BJ (cell line): ENCODE data around the gene SORBS1. TPM values are rescaled to one million over a fixed set of nuclear protein-coding genes. Genes with fewer than 3 reads are reported as not detected.

Experiments used
- CTCF ChIA-PET: fragments of 350-600 bp; formaldehyde crosslinking; extraction: SDS; loops from one replicate; lab custom pipeline; 2021; ENCODE audit warnings: antibody characterized with exemption, inconsistent platforms; lab: Yijun Ruan, JAX
- POLR2A ChIA-PET: fragments of 300-600 bp; sonication (Branson Sonifier 250); formaldehyde crosslinking; extraction: SDS; loops from one replicate; lab custom pipeline; 2021; ENCODE audit warnings: antibody characterized with exemption; lab: Charles Lee
- DNase-seq: peaks from one replicate; pipeline ENCODE4 v3.0.0-alpha.2; 2011; ENCODE audit warnings: low read depth
- H3K27me3 ChIP-seq: 2 replicates; pipeline ENCODE4 v1.6.0; 2011; ENCODE audit warnings: low read length; ENCODE audit not compliant: control insufficient read depth, insufficient read depth
- H3K36me3 ChIP-seq: 2 replicates; pipeline ENCODE4 v1.5.1; 2011; ENCODE audit warnings: low read length; ENCODE audit not compliant: control insufficient read depth, insufficient read depth
- H3K4me3 ChIP-seq: 2 replicates; pipeline ENCODE4 v1.5.1; 2011; ENCODE audit warnings: low read depth, mild to moderate bottlenecking, control low read depth, low read length
- polyA plus RNA-seq: library from polyadenylated mRNA; depleted of rRNA; stranded (reverse); fragments of >200 nt; gene quantifications from 2 replicates; pipeline ENCODE4 v1.2.3, GENCODE V29; 2011
- TF ChIP-seq, protein P1 (sequence below): IDR thresholded peaks from 2 replicates; pipeline ENCODE4 v1.5.1; 2011; ENCODE audit warnings: low read depth, mild to moderate bottlenecking, control low read depth, inconsistent platforms, low read length, moderate library complexity; ENCODE audit not compliant: insufficient read depth

SORBS1 gene
- polyA plus RNA-seq, 1 experiment = 1.8 TPM

DNA sequence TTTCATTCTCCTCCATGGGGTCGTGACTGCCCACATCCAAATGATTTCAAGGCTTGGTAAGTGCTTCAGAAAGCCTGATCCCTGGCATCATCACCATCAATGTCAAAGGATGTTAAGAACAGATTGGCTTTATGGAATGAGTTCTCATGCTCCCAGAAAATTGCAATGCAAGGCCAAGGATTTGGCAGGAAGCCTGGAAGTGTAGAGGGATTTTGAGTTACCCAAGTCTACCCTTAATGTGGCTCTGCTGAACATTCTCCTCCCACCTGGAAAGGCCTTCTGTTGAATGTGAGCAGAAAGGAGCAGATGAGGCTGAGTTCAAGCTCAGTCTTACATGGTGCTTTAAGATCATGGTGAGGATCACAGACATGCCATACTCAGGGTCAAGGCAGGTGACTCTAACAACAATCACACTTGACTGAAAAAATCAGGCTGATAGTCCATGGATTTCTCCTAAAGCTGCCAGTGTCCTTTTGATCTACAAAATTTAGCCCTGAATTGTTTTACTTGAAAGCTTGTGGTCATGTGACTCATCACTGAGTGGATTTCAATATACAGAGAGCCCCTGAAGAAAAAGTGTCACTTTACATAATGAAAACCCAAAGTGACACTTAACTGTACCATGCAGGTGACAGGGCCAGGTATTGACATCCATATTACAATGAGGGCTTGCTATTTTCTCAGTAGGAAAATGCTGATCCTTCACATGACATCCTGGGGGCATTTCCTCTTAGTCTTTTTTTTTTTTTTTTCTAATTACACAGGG, 159.3 kb downstream of the SORBS1 start:
- Histone ChIP-seq H3K36me3 (no peaks in the 10 kb centered on the region), H3K27me3 (no peaks in the 10 kb centered on the region), H3K4me3 (no peak overlapping the region)
- no peak for DNase-seq
- TF ChIP-seq, protein P1, sequence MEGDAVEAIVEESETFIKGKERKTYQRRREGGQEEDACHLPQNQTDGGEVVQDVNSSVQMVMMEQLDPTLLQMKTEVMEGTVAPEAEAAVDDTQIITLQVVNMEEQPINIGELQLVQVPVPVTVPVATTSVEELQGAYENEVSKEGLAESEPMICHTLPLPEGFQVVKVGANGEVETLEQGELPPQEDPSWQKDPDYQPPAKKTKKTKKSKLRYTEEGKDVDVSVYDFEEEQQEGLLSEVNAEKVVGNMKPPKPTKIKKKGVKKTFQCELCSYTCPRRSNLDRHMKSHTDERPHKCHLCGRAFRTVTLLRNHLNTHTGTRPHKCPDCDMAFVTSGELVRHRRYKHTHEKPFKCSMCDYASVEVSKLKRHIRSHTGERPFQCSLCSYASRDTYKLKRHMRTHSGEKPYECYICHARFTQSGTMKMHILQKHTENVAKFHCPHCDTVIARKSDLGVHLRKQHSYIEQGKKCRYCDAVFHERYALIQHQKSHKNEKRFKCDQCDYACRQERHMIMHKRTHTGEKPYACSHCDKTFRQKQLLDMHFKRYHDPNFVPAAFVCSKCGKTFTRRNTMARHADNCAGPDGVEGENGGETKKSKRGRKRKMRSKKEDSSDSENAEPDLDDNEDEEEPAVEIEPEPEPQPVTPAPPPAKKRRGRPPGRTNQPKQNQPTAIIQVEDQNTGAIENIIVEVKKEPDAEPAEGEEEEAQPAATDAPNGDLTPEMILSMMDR = no peak
- POLR2A ChIA-PET = no interaction called here
- CTCF ChIA-PET = no interaction called here

DNA sequence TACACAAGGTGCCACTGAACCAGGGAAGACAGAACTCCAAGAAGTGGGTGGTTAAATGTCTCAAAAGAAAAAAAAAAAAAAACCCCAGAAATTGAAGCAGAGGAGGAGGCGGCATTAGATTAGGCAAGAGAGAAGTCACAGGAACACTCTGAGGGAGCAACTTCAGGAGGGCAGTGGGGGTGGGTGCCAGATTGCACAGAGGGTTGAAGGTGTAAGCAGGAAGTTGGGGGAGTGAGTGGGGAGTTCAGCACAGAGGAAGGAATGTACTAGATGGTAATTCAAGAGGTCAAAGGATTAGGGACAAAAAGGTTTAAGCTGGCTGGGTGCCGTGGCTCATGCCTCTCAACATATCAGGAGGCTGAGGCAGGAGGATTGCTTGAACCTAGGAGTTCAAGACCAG, 160.4 kb downstream of the SORBS1 start:
- POLR2A ChIA-PET = no interaction called here
- DNase-seq = no peak
- H3K27me3 ChIP-seq = no peaks in the 10 kb centered on the region
- TF ChIP-seq, protein P1 = no peak
- H3K36me3 ChIP-seq = no peaks in the 10 kb centered on the region
- CTCF ChIA-PET = no interaction called here
- H3K4me3 ChIP-seq = no peak overlapping the region

DNA sequence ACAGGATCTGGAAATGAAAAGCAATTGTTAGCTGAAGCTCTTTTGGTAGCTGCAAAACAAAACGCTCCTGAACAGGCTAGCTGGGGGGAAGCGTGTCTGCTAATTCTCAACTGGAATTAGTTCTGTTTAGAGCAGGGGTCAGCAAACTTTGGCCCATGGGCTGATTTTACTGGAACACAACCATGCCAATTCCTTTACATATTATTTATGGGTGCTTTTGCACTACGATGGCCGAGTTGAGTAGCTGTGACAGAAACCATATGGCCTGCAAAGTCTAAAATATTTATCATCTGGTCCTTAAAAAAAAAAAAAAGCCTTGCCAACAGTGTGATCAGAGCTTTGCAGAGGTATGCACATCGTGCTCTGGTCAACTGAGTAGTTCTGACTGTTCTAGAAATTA, 162.0 kb downstream of the SORBS1 start:
- POLR2A ChIA-PET = interaction anchor here (0.6 kb wide), 1 partner anchor 164 kb away, joined by 7 read pairs; no protein-coding TSS in a partner anchor
- Histone ChIP-seq H3K4me3 (no peak overlapping the region), H3K27me3 (no peaks in the 10 kb centered on the region), H3K36me3 (no peaks in the 10 kb centered on the region)
- CTCF ChIA-PET = interaction anchor here (0.9 to 2.0 kb wide), 2 partner anchors 21 to 25 kb away, joined by 3 to 11 read pairs; no protein-coding TSS in a partner anchor
- no peak for DNase-seq
- TF ChIP-seq, protein P1 = no peak

DNA sequence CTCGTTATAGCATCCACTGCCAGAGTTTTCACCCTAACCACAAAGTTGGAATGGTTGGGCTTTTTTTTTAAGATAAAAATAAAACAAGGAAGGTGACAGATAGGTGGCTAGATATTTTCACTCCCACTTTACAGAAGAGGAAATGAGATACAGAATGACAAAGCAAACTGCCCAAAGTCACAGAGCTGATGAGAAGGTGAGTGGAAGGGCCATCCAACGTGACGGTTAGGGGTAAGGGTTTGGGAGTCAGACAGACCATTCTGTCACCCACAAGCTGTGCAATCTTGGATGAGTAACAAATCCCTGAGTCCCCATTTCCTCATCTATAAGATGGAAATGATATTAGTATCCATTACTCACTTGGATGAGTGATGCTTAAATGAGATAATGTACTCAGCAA, 163.4 kb downstream of the SORBS1 start:
- no peaks in the 10 kb centered on the region for H3K36me3 ChIP-seq
- TF ChIP-seq, protein P1 = no peak
- H3K27me3 ChIP-seq = no peaks in the 10 kb centered on the region
- ChIA-PET CTCF (interaction anchor here (1.3 to 2.0 kb wide), 2 partner anchors 23 to 48 kb away, joined by 3 to 11 read pairs; no protein-coding TSS in a partner anchor), POLR2A (no interaction called here)
- DNase-seq = no peak
- H3K4me3 ChIP-seq = no peak overlapping the region

DNA sequence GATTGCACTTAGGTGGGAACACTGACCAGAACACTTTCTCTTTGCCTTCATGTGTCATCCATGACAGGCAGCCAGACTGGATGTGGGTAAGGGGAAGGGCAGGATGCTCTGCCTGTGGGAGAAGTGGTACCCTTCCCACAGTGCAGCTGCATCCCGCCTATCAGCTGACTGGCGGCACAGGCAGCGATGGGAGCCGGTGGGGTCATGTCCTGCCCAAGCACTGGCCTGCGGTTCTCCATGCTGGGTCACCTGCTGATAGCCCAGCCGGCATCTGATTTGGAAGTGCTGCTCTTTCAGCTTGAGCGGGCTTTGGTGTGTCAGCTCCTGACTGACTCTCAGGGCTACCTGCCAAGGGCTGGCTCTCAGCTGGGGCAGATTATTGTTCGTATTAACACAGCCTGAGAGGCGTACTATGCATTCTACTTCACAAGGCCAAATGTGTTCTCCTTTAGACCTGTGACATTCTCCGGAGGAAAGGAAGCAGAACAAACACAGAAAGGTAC, 165.2 kb downstream of the SORBS1 start:
- H3K27me3 ChIP-seq = no peaks in the 10 kb centered on the region
- H3K4me3 ChIP-seq = no peak overlapping the region
- ChIA-PET POLR2A (no interaction called here), CTCF (interaction anchor here (1.4 to 1.8 kb wide), 2 partner anchors 22 to 35 kb away, joined by 3 to 4 read pairs; no protein-coding TSS in a partner anchor)
- H3K36me3 ChIP-seq = no peaks in the 10 kb centered on the region
- TF ChIP-seq, protein P1 = no peak
- no peak for DNase-seq
